Tongue (tissue), 2 donors: ENCODE results near the gene ME1. TPM values are rescaled to one million over a fixed set of nuclear protein-coding genes. Genes with fewer than 3 reads are reported as not detected.
"Not testable (repeated sequence)": the region's sequence is repeated elsewhere in the genome, so short reads cannot be mapped to it uniquely, and the experiment has no call there.

Experiments used
- DNase-seq: peaks from one replicate; pipeline ENCODE4 v3.0.0-alpha.2; 2015
- total RNA-seq: library from RNA; depleted of rRNA; stranded (reverse); fragments of >200 nt; gene quantifications from one replicate; pipeline ENCODE4 v1.2.3, GENCODE V29; 2014

Gene ME1
- total RNA-seq, 1 donor from 2014 or later, result 4.0 TPM

GRCh38 chr6:83431545-83432155 is 799 bp upstream of the ME1 start:
- no peak for DNase-seq

DNA sequence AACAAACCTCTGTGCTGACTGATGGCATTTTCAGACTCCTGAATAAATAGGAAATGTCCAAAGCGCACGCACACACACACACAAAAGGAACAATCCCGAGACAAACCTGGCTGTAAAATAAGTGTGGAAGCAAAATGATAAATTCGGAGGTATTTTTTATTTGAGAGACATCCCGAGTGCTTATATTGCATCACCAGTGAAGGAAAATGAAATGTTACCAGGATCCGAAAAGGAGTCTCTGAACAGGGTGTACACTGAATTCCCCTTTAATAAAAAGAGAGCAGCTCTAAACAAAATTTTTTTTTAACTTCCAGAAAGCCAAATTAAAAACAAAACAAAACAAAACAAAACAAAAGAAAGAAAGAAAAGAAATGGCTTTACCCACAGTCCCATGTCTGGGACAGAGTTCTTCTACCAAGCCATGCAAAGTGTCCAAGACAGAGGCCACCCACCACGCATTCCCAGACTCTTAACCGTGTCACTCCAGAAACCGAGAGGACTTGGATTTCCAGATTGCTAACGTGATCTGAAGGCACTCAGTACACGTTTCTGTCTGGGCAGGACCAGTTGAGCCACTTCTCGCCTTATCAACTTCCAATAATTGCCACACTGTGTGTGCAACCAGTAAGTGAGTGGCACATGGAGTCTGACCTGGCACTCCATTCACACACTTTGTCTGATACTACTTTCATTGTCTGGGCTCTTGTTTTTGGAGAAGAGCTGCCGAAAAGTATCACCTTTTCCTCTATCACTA is 817 bp downstream of the ME1 start:
- DNase-seq, result peak; percentile 20

GRCh38 chr6:83429269-83429668 is 1.6 kb downstream of the ME1 start:
- DNase-seq, result no peak

DNA sequence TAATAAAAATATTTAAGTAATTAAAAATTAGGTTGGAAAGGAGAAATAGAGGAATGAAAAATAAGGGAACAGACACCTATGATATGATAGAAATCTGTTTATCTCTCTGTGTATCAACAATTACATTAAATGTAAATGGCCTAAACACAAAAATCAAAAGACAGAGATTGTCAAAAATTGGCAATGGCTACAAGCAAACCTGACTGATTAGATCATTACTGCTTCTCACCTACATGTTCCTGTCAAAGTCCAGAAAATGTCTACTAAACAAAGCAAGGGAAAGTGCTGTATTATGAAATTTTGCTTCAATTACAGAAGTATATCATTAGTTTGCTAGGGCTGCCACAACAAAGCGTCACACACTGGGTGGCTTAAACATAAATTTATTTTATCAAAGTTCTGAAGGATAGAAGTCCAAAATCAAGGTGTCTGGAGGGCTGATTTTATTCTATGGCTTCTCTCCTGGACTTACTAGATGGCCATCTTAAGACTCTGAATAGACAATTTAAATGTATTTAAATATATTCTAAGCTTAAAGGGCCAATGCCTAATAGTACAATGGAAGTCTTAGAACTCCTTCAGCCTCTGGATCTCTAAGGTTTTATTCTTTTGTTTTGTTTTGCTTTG is 6.3 kb downstream of the ME1 start:
- DNase-seq, result no peak

DNA sequence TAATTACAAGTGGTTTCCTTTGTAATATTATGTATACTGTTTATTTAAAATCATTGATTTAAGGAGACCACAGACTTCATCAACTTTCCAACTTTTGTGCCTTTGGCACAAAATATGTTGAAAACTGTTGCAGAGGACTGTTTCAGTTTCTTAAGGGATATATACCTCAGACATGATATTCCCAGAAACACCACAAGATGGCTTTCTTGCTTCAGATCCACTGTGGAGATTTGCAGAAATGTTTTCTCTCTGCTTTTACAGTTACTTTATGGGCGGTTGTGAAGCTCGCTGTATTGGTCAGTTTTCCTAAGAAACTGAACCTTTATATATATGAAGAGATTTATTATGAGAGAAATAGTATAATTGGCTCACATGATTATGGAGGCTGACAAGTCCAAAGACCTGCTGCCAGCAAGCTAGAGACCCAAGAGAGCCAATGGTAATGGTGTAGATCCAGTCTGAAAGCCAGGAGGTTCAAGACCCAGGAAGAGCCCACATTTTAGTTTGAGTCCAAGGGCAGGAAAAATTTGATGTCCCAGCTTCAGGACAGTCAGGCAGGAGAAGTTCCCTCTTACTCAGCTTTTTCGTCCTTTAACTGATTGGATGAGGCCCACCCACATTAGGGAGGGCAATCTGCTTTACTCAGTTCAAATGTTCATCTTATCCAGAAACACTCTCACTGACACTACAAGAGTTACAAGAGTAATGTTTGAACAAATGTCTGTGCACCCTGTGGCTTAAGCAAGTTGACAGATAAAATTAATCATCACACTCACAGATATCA is 12.8 kb downstream of the ME1 start:
- peak; percentile 68 for DNase-seq

DNA sequence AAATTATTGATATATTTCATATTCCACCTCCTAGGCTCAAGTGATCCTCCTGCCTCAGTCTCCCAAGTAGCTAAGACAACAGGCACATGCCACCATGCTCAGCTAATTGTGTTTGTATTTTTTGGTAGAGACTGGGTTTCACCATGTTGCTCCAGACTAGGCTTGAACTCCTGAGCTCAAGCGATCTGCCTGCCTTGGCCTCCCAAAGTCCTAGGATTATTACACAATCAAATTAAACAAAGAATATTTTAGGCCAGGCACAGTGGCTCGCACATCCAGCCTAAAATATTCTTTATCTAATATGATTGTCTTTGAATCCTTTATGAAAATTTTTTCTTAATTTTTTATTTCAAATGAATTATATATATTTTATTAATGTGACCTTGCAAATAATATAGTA is 17.8 kb downstream of the ME1 start:
- no peak for DNase-seq

GRCh38 chr6:83411731-83412130 is 19.1 kb downstream of the ME1 start:
- DNase-seq, result no peak

- no peak for DNase-seq
These were observed 27.7 kb downstream of the ME1 start for GRCh38 chr6:83403191-83403590.

DNA sequence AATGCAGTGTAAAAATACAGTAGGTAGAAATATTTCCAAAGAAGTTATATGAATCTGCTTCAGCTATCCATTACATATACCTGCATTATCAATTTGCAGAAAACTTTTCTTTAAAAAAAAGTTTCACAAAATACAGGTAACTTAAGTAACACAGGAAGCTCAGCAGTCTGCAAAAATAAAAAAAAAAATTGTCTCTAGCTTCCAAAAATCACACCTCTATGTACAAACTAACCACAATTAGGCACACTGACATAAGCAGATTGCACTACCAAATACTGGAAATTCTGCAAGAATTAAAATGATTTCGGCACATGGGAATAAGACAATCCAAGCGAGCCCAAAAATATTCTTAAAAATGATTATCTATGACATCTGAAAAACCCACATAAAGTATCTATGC is 41.2 kb downstream of the ME1 start:
- DNase-seq, result no peak

GRCh38 chr6:83385473-83385872 is 45.4 kb downstream of the ME1 start:
- DNase-seq, result no peak

DNA sequence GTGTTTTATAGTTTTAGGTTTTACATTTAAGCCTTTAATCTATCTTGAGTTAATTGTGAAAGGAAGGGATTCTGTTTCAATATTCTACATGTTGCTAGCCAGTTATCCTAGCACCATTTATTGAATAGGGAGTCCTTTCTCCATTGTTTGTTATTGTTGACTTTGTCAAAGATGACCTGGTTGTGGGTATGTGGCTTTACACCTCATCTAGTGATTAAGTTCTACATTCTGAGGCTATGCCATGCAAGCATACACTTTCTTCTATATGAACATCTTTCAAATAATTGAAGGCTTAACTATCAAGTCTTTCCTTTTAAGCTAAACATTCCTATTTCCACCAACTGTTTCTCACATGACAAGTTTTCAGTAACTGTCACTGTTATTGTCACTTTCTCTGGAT is 46.1 kb downstream of the ME1 start:
- DNase-seq, result no peak

DNA sequence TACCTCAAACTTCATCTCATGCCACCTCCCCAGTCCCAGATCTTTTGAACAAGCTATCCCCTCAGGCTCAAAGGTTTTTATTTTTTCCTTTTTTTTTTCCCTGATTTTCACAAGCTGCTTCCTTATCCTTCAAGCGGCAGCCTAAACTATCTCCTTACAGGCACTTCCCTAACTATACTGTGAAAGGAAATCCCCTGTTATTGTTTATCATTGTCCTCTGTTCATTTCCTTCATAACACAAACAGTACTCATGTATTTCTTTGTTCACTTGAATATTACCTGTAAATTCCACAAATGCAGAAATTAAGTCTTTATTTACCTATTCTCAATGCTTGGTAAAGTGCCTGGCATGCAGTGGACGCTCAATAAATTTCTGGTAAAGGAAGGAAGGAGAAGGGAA is 48.9 kb downstream of the ME1 start:
- DNase-seq, result no peak

GRCh38 chr6:83378621-83379388 is 52.0 kb downstream of the ME1 start:
- DNase-seq, result no peak

DNA sequence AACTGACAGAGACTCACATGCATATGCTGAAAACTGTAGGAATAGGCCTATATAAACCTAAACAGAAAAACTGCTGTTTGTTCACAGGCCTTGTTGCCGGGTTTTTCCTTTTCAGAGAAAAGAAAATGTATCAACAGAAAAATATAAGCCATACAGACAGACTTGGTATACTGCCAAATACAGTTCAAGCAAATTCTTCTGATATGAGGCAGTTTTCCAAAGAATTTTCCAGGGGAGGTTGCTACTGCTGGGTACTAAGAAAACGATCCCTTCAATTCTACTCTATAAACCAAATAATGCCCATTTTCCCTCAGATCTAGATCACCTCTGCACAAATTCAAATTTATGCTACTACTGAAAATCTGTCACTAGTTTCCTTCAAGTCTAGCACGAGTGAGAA is 59.4 kb downstream of the ME1 start:
- DNase-seq, result peak; percentile 45

GRCh38 chr6:83370567-83370966 is 60.3 kb downstream of the ME1 start:
- DNase-seq, result peak; percentile 71

GRCh38 chr6:83369692-83370091 is 61.2 kb downstream of the ME1 start:
- DNase-seq, result no peak

DNA sequence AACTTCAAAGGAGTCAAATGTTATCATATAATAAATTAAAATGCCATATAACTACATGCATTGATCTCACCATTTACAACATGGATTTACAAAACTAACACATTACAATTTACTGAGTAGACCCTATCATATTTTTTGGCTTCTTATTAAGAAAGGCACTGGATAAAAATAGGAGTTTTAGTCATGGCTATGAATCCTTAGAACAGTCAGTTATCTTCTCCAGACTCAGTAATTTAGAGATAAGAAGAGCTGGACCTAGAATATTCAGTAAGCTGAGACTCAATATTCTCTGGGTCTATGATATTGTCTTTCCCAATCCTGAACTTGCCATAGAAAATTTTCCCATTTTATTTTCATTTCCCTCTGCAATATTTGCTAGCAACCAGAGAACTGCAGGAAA is 62.3 kb downstream of the ME1 start:
- no peak for DNase-seq

- no peak for DNase-seq
These were observed 63.7 kb downstream of the ME1 start for GRCh38 chr6:83367104-83367503.

- DNase-seq, result peak; percentile 88
These were observed 64.9 kb downstream of the ME1 start for GRCh38 chr6:83365931-83366330.

DNA sequence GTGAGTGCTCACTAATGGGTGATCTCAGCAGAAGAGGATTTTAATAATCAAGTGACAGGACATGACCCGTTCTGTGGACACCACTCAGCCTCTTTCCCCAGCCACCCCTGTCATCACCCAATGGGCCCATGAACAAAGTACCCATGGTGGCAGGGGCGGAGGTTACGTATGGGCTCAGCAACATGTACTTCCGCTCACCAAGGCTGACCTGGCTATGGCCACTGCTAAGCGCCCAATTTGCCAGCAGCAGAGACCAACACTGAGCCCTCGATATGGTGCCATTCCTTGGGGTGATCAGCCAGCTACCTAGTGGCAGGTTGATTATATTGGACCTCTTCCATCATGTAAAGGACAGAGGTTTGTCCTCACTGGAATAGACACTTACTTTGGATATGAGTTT is 68.5 kb downstream of the ME1 start:
- DNase-seq, result not testable (repeated sequence)

- no peak for DNase-seq
These were observed 71.2 kb downstream of the ME1 start for GRCh38 chr6:83359638-83360037.

DNA sequence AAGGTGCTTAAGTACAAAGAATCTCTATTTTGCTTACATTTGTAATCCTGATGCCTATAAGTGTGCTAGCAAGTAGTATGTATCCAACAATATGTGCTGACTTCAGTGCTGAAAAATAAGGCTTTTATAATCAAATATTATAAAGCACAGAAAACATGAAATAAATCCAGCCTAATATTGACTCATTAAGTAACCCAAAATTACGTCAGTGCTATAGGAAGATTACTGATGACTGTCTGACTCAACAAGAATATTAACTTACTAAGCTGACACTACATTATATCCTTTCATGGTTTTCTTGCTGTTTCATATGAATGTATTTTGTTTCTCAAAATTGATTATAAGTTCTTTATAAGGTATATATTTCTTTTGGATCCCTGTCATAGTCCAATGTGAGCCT is 76.1 kb downstream of the ME1 start:
- peak; percentile 12 for DNase-seq
